Stimulated activated memory B cell treated with anti-CD40 and anti-IgM and Interleukin-4, amounts not matched to agents 10 μg/mL and 1 μg/mL and 100 μg/mL, for 72 hours (primary cell): ENCODE measurements around the gene MYO5C.
"Not testable (repeated sequence)": the region's sequence is repeated elsewhere in the genome, so short reads cannot be mapped to it uniquely, and the experiment has no call there.

Experiments used
- ATAC-seq: fragments of 150-1000 bp; cut with Tn5 transposase; 2 replicates; pipeline ENCODE4 v1.10.0; 2021
- H3K27ac Mint-ChIP-seq: one replicate; pipeline ENCODE4 v1.8.0; 2022; ENCODE audit warnings: mild to moderate bottlenecking, mixed read lengths
- H3K27me3 Mint-ChIP-seq: one replicate; pipeline ENCODE4 v1.8.0; 2022; ENCODE audit warnings: mixed read lengths
- H3K36me3 Mint-ChIP-seq: one replicate; pipeline ENCODE4 v1.8.0; 2022; ENCODE audit warnings: mixed read lengths
- H3K4me1 Mint-ChIP-seq: one replicate; pipeline ENCODE4 v1.8.0; 2022; ENCODE audit warnings: mixed read lengths
- H3K4me3 Mint-ChIP-seq: one replicate; pipeline ENCODE4 v1.8.0; 2022; ENCODE audit warnings: mild to moderate bottlenecking, moderate library complexity, mixed read lengths
- H3K9me3 Mint-ChIP-seq: one replicate; pipeline ENCODE4 v1.8.0; 2022; ENCODE audit warnings: mixed read lengths

The MYO5C gene

DNA sequence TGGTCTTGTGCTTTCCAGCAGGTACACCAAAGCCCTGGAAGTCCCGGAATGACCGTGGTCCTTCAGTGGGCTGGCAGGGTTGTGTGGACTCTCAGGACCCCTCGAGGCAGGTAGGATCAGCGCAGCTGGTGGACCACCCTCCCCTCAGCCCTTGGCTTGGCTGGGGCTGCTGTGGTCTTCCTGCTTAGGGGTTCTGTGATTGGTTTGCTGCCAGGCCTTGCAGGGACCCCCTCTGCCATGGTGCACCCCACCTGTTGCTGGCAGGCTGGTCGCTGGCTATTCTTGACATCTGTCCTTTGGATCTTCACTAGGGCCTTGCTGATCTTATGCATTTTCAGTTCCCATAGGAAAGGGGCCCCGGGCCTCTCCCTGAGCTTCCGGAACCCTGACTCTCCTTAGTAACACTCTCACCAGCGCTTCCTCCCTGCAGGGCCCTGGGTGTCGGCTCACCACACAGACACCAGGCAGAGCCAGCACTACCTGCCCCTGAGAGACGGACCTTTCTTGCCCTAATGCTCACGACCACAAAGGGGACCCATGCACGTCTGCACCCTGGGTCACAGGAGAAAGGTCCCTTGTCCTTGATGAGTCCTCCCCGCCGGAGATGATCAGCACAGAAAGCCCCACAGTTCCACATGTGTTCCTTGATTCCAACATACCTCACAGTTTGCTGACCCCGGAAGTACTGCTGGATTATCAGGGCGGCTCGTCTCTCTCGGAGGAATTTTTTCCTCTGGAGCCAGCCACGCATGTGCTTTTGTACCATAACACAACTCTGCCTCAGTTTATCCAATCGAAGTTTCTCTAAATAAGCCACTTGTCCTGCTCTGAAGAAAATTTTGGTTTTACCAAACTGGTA, 51.7 kb downstream of the MYO5C start:
- H3K36me3 Mint-ChIP-seq: no peaks in the 10 kb centered on the region
- peaks cover 30% of the 10 kb centered on the region for H3K4me1 Mint-ChIP-seq
- H3K27me3 Mint-ChIP-seq: no peaks in the 10 kb centered on the region
- ATAC-seq: peak; percentile 31
- no peaks in the 10 kb centered on the region for H3K9me3 Mint-ChIP-seq
- peak overlapping the region; percentile 65 for H3K27ac Mint-ChIP-seq
- H3K4me3 Mint-ChIP-seq: no peak overlapping the region

DNA sequence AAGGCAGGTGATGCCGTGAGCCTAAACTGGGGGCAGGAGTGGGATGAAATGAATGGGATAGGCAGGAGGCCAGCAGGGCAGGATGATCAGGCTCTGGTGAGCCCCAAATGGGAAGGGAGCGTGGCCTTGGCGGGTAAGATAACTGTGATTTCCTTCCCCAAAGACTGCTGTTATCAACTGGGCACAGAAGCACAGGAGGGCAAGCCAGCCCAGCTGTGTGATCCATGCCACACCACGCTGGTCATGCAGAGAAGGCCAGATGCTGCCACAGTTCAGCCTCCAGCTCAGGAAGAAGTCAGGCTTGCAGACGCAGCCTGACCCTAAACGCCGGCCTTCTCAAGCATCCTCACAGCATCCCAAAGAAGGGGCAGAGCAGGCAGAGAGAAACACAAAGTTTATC, 52.3 kb downstream of the MYO5C start:
- H3K27me3 Mint-ChIP-seq: no peaks in the 10 kb centered on the region
- peaks cover 24% of the 10 kb centered on the region for H3K4me1 Mint-ChIP-seq
- H3K4me3 Mint-ChIP-seq: no peak overlapping the region
- peak overlapping the region; percentile 65 for H3K27ac Mint-ChIP-seq
- H3K36me3 Mint-ChIP-seq: no peaks in the 10 kb centered on the region
- ATAC-seq: no peak
- H3K9me3 Mint-ChIP-seq: no peaks in the 10 kb centered on the region

DNA sequence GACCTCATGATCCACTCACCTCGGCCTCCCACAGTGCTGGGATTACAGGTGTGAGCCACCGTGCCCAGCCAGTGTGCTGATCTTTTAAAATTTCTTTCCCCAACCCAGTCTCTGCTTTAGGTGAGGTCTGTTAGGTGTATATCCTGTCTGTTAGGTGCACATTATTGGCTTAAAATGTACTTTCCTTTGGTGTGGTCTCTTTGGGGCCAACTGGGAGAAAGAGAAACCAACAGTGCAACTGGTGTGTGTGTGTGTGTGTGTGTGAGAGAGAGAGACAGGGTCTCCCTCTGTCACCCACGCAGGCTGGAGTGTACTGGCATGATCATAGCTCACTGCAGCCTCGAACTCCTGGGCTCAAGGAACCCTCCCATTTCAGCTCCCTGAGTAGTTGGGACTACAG, 54.1 kb downstream of the MYO5C start:
- Mint-ChIP-seq H3K27ac (peak overlapping the region; percentile 65), H3K27me3 (no peaks in the 10 kb centered on the region), H3K36me3 (no peaks in the 10 kb centered on the region), H3K9me3 (no peaks in the 10 kb centered on the region), H3K4me3 (no peak overlapping the region), H3K4me1 (peaks cover 24% of the 10 kb centered on the region)
- no peak for ATAC-seq

DNA sequence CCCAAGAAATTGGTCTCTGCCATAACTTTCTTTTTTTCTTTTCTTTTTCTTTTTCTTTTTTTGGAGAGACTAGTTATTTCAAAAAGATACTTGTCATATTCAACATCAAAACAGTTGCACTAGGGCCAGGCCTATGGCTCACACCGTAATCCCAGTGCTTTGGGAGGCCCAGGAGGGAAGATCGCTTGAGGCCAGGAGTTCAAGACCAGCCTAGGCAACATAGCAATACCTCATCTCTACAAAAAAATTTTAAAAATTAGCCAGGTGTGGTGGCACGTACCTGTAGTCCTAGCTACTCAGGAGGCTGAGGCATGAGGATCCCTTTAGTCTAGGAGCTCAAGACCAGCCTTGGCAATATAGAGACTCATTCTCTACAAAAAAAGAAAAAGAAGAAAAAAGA, 55.4 kb downstream of the MYO5C start:
- ATAC-seq: no peak
- no peaks in the 10 kb centered on the region for H3K36me3 Mint-ChIP-seq
- no peaks in the 10 kb centered on the region for H3K27me3 Mint-ChIP-seq
- H3K4me3 Mint-ChIP-seq: no peak overlapping the region
- no peaks in the 10 kb centered on the region for H3K9me3 Mint-ChIP-seq
- H3K4me1 Mint-ChIP-seq: peaks cover 36% of the 10 kb centered on the region
- H3K27ac Mint-ChIP-seq: no peak overlapping the region

DNA sequence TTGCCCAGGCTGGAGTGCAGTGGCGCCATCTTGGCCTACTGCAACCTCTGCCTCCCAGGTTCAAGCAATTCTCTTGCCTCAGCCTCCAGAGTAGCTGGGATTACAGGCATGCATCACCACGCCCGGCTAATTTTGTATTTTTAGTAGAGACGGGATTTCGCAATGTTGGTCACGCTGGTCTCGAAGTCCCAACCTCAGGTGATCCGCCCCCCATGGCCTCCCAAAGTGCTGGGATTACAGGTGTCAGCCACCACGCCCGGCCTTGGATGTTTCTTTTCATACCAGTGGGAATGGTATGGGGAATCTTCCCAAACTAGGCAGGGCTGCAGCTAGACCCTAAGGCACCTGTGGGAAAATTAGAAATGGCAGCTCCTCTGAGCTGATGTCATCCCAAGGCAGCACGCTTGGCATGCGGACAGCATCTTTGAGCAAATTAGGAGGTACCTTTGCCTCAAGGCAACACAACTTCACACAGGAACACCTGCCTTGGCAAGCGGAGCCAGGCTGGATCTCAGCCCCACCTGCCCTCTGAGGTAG, 56.5 kb downstream of the MYO5C start:
- H3K4me1 Mint-ChIP-seq: peaks cover 47% of the 10 kb centered on the region
- peak overlapping the region; percentile 95 for H3K27ac Mint-ChIP-seq
- not testable (repeated sequence) for ATAC-seq, H3K36me3 Mint-ChIP-seq, H3K4me3 Mint-ChIP-seq, H3K27me3 Mint-ChIP-seq, H3K9me3 Mint-ChIP-seq

DNA sequence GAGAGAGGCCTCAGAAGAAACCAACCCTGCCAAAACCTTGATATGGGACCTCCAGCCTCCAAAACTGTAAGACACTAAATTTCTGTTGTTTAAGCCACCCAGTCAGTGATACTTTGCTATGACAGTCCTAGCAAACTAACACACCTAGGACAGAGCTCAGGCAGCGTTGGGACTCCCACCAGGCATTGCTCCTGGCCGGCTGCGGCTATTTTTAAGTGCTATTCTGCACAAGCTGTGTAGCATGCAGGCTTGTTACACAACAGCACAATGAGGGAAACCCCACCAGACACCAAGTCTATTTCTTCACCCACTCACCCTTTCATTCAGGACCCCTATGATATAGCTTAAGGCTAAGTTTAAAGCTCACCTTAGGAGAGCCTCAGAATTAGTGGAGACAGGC, 57.5 kb downstream of the MYO5C start:
- Mint-ChIP-seq H3K27ac (peak overlapping the region; percentile 95), H3K36me3 (no peaks in the 10 kb centered on the region), H3K4me1 (peaks cover 54% of the 10 kb centered on the region), H3K27me3 (no peaks in the 10 kb centered on the region), H3K9me3 (no peaks in the 10 kb centered on the region), H3K4me3 (no peak overlapping the region)
- no peak for ATAC-seq

DNA sequence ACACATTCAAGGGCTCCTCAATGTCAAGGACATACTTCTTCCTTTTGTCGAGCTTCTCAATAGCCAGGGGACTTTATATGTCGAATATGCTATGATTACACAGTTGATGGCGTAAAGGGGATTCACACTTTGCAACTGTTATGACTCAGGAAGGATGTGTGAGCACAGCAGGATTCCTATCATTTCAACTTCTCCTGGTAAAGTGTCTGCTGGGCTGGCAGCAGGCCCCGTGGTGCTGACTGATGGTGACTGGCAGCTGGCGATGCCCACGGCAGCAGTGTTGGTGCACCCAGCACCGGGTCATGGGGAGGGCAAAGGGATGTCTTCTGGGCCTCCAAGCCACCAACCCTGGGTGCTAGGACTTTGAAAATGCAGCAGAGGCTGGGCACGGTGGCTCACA, 59.6 kb downstream of the MYO5C start:
- peak overlapping the region; percentile 95 for H3K27ac Mint-ChIP-seq
- H3K4me3 Mint-ChIP-seq: peak overlapping the region; percentile 9
- H3K27me3 Mint-ChIP-seq: no peaks in the 10 kb centered on the region
- H3K4me1 Mint-ChIP-seq: peaks cover 57% of the 10 kb centered on the region
- no peaks in the 10 kb centered on the region for H3K36me3 Mint-ChIP-seq
- H3K9me3 Mint-ChIP-seq: no peaks in the 10 kb centered on the region
- peak; percentile 9 for ATAC-seq

DNA sequence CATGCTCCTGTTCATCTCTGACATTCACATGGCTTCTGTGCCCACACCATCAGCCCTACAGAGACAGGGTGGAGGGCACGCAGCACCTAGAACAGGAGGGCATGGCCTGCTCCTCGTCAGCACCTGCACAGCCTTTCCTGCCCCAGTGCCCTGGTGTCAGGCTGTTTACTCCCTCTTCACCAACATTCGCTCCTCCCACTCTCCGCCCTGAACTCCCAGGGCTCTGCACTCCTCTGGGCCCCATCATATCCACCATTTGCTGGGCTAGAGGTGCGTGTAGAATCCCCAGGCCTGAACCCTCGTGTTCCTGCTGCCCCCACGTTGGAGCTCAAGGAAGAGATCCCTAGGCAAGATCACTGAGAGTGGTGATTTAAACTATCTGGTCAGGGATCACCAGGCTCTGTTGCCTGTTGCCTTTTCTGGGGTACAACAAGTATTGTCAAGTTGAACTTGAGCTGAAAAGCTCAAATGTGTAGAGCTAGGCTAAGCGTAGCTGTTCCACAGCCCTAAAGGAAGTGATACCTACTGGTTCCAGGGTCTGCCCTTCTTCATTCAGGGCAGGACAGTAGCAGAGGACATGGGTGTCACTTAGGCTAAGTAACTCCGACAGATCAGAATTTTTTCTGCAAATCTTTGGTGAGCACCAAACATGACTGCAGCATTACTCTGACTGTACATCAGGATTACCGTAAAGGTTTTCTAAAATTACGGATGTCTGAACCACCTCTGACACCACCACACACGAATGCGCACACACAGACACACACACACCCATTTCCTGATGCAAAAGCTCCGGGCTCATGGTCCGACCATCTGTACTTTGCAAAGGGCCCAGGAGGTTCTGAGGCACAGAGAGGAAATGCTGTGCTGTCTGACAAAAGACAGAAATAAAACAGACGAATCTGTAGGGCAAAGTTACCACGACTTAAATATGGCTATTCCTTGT, 60.7 kb downstream of the MYO5C start:
- H3K9me3 Mint-ChIP-seq: no peaks in the 10 kb centered on the region
- ATAC-seq: peak; percentile 82
- H3K27me3 Mint-ChIP-seq: no peaks in the 10 kb centered on the region
- peak overlapping the region; percentile 95 for H3K27ac Mint-ChIP-seq
- peak overlapping the region; percentile 57 for H3K4me3 Mint-ChIP-seq
- H3K36me3 Mint-ChIP-seq: no peaks in the 10 kb centered on the region
- peaks cover 62% of the 10 kb centered on the region for H3K4me1 Mint-ChIP-seq

DNA sequence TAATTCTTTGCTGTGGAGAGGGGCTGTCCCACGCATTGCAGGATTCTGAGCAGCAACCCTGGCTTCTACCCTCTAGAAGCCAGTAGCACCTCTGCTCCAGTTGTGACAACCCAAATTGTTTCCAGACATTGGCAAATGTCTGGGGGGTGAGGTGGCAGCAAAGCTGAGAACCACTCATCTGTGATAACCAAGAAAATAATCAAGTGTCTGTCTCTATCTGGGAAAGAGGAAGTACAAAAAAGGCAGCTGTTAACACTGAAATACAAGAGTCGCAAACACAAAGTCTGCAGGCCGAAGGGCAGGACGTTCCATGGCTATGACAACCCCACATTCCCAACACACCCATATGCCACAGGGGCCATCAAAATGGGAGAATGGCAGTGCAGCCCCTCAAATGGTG, 62.2 kb downstream of the MYO5C start:
- peaks cover 68% of the 10 kb centered on the region for H3K4me1 Mint-ChIP-seq
- H3K27ac Mint-ChIP-seq: peak overlapping the region; percentile 95
- H3K36me3 Mint-ChIP-seq: no peaks in the 10 kb centered on the region
- ATAC-seq: peak; percentile 80
- H3K27me3 Mint-ChIP-seq: no peaks in the 10 kb centered on the region
- H3K4me3 Mint-ChIP-seq: peak overlapping the region; percentile 76
- H3K9me3 Mint-ChIP-seq: no peaks in the 10 kb centered on the region

DNA sequence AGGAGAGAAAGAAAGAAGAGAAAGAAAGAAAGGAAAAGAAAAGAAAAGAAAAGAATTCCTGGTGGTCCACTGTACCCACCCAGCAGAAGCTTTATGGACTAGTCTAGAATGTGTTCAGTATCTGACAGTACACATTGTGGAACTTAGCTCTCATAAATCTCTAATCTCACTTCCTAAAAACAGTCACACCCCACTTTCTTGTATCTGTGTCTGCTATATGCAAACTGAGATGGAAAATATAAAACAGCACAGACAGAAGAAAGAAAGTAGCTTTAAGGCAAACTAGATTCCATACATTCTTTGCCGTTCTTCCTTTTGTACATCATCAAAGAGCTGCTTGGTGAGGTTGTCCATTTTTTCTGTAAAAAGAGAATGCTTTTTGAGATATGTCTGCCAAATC, 63.3 kb downstream of the MYO5C start:
- Mint-ChIP-seq H3K27ac (peak overlapping the region; percentile 95), H3K36me3 (no peaks in the 10 kb centered on the region), H3K9me3 (no peaks in the 10 kb centered on the region), H3K4me3 (peak overlapping the region; percentile 73), H3K27me3 (no peaks in the 10 kb centered on the region), H3K4me1 (peaks cover 69% of the 10 kb centered on the region)
- ATAC-seq: peak; percentile 72

DNA sequence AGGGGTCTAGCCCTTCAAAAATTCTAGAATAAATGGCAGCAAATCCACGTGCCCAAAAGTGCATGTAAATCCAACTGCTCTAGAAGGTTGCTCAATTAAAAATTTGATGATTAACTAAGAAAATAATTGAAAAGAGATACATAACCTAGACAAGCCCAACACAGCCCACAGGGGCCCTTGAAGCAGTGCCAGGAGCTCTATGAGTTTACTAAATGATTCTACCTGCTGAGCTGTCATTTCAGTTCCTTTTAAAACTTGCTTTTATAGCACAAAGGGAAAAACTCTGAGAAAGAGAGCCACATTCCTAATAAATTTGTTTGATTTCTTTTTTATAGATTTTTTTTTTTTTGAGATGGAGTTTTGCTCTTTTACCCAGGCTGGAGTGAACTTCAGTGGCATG, 65.5 kb downstream of the MYO5C start:
- no peak overlapping the region for H3K4me3 Mint-ChIP-seq
- no peaks in the 10 kb centered on the region for H3K36me3 Mint-ChIP-seq
- no peaks in the 10 kb centered on the region for H3K9me3 Mint-ChIP-seq
- H3K27me3 Mint-ChIP-seq: no peaks in the 10 kb centered on the region
- peaks cover 69% of the 10 kb centered on the region for H3K4me1 Mint-ChIP-seq
- ATAC-seq: no peak
- H3K27ac Mint-ChIP-seq: peak overlapping the region; percentile 95

DNA sequence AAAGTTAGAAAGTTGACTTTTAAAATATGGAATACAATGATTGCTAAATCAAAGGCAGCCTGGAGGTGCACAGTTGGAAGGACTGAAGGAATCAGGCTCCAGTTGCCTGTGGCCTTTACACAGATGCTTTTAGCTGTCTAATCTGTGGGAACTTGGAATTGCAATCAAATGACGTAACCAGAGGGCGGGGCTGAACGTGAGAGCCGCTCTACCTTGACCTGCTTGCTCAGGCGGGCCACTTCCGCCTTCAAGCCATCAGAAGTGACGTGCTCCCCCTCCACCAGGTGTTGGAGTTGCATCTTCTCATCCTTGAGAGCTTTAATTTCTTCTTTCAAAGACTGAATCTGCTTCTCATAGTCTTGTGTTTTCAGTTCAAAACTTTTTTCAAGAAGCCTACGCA, 66.7 kb downstream of the MYO5C start:
- no peaks in the 10 kb centered on the region for H3K27me3 Mint-ChIP-seq
- no peaks in the 10 kb centered on the region for H3K9me3 Mint-ChIP-seq
- H3K4me1 Mint-ChIP-seq: peaks cover 67% of the 10 kb centered on the region
- H3K4me3 Mint-ChIP-seq: no peak overlapping the region
- H3K36me3 Mint-ChIP-seq: no peaks in the 10 kb centered on the region
- ATAC-seq: peak; percentile 71
- peak overlapping the region; percentile 95 for H3K27ac Mint-ChIP-seq

DNA sequence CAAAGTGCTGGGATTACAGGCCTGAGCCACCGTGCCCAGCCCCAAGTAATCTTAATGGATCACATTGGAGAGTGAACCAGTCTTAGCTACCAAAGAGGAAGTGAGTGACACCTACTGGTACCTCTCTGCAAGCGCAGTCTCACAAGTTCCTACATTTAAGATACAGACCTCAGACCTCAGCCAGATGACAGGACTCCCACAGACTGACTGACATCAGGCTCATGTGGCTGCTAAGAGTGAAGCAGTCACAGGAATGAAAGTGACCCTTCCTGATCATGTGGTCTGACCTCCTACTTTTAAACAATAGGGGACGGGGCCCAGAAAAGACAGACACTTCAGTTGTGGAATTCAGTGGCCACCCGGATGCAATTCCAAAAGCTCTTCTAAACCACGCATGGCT, 68.1 kb downstream of the MYO5C start:
- Mint-ChIP-seq H3K27ac (peak overlapping the region; percentile 92), H3K36me3 (no peaks in the 10 kb centered on the region), H3K4me1 (peaks cover 66% of the 10 kb centered on the region), H3K4me3 (no peak overlapping the region), H3K9me3 (no peaks in the 10 kb centered on the region), H3K27me3 (no peaks in the 10 kb centered on the region)
- peak; percentile 88 for ATAC-seq

DNA sequence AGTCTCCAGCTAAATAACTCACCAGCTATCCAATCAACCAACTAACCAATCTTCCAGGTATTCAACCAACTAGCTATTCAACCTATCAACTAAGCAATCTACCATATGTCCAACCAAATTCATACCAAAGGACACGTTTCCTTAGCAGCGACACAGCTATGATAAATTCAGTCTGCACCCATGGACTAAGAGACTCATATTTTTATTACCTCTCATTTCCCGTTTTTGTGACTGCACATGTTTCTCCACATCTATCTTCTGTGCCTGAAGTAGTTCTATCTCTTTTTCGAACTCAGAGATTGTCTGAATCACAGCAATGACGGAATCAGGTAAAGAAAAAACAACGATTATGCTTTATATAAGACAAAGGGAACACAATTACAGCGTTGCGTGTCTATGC, 70.4 kb downstream of the MYO5C start:
- H3K27ac Mint-ChIP-seq: peak overlapping the region; percentile 92
- H3K36me3 Mint-ChIP-seq: no peaks in the 10 kb centered on the region
- H3K4me3 Mint-ChIP-seq: no peak overlapping the region

DNA sequence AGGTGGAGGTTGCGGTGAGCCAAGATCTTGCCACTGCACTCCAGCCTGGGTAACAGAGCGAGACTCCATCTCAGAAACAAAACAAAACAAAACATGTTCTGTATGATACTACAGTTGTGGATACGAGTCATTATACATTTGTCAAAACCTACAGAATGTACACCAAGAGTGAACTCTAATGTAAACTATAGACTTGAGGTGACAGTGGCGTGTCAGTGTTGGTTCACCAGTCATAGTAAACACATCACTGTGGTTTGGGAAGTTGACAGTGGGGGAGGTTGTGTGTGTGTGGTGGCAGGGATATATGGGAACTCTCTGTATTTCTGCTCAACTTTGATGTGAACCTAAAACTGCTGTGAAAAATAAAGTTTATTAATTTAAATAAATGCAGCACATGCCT, 71.4 kb downstream of the MYO5C start:
- H3K36me3 Mint-ChIP-seq: no peaks in the 10 kb centered on the region
- H3K9me3 Mint-ChIP-seq: no peaks in the 10 kb centered on the region
- no peak for ATAC-seq
- H3K4me3 Mint-ChIP-seq: no peak overlapping the region
- peak overlapping the region; percentile 92 for H3K27ac Mint-ChIP-seq
- H3K27me3 Mint-ChIP-seq: no peaks in the 10 kb centered on the region
- H3K4me1 Mint-ChIP-seq: peaks cover 54% of the 10 kb centered on the region

More for the DNA sequence above, 70.4 kb downstream of the MYO5C start:
- Mint-ChIP-seq H3K9me3 (no peaks in the 10 kb centered on the region), H3K27me3 (no peaks in the 10 kb centered on the region), H3K4me1 (peaks cover 61% of the 10 kb centered on the region)
- ATAC-seq: no peak
